B cell (primary cell): Measurements from ENCODE around the gene VRK2.

Source experiments
- CTCF ChIP-seq: fragments of 200-600 bp; IDR thresholded peaks from one replicate; pipeline ENCODE4 v1.8.0; 2022; ENCODE audit warnings: antibody characterized with exemption, mild to moderate bottlenecking
- EZH2 ChIP-seq: IDR thresholded peaks from 2 replicates; pipeline ENCODE4 v1.6.1; 2012; ENCODE audit warnings: borderline replicate concordance, low read depth, mild to moderate bottlenecking, moderate library complexity, low read length; ENCODE audit not compliant: insufficient read depth, poor library complexity, severe bottlenecking

- TF ChIP-seq CTCF (no peak), EZH2 (no peak)
These were observed 19.6 kb upstream of the VRK2 start for GRCh38 chr2:58027029-58027428.
